Epidermal melanocyte (primary cell): ENCODE data around the gene RGL1.
A peak's percentile ranks its signal among the peaks of the same experiment; 100 is the strongest.

Source experiments
- DNase-seq: peaks from one replicate; pipeline ENCODE4 v3.0.0; 2011; ENCODE audit warnings: low spot score; ENCODE audit not compliant: insufficient read length

The RGL1 gene

DNA sequence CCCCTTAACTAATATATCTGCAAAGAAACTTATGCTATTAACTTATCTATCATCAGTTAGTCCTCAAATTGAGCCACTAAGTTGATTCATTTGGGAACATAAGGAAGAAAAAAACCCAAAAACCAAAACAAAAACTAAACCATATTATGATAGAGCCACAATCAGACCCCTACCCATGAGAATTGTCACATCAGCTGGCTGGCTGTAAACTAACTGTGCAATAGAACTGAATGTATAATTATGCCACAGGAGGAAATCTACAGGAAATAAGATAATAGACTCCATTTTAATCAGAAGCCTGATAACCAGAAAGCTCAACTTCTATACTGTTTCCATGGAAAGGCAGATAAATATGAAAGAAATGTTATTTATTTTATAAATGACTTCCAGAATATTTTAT lies 110.0 kb downstream of the RGL1 start:
- DNase-seq = no peak

DNA sequence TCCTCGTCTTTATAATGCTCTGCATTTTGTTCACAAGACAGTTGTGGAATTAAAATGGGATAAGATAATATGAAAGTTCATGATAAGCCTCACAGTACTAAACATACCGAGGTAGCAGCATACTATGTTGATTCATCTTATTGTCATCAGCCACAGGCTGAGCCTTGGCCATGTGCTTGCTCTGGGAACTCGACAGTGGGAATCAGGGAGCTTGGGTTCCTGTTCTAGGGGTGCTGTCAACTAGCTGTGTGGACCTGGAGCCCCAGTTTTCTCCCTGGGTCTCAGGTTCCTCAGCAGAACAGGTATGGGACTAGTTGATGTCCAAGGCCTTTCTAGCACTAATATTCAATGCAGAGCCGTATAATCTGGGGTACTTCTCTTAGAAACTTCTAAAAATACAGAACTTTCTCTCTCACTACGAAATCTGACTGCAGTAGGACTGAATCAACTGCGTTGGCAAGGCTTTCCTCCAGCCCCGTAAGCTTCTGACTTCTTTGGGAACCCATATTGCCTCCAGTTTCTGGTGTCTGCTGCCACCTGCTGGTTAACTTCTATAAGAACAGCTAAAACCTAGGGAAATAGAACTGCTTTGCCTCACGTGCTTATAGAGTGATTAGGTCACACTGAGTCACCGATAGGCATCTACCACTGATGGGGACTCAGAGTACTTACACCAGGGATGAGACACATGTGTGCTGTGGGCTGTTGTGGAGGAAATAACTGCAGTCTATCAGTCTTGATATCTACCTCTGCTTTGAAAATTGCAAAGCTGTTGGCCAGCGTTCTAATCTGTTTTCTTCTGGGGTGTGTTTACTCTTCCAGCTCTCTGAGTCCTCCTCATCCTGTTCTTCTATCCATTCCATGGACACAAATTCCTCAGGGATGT lies 110.9 kb downstream of the RGL1 start:
- peak; percentile 82 for DNase-seq

DNA sequence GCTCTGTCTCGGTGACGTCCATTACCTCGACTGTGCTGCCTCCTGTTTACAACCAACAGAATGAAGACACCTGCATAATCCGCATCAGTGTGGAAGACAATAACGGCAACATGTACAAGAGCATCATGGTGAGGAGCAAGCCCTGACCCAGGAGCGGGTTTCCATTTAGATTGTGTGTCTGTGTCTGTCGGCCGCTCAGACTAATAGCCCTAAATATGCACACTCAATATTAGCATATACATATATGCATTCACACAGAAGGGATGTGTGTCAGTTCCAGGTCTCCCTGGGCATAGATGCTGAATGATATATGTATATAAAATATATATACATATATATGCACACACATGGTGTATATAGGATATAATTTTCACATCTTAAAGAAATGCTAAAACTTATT lies 111.7 kb downstream of the RGL1 start:
- no peak for DNase-seq

DNA sequence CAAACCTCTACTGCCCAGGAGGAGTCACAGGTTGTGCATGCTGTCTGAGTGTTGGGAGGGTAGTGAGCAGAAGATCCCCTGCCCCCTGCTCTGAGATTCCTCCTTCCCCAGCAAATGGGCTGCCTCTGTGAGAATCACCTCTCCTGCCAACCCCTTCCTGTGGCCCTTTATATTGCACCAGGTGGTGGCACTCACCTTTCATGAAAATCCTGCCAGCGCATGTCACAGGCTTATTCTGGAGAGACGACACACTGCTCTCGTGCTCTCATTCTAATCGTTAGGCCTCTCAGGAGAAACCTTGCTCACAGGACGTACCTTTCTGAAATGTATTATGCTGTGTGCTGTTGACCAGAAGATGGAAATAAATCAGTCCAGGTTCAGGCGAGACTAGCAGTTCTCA lies 113.7 kb downstream of the RGL1 start:
- DNase-seq = no peak

DNA sequence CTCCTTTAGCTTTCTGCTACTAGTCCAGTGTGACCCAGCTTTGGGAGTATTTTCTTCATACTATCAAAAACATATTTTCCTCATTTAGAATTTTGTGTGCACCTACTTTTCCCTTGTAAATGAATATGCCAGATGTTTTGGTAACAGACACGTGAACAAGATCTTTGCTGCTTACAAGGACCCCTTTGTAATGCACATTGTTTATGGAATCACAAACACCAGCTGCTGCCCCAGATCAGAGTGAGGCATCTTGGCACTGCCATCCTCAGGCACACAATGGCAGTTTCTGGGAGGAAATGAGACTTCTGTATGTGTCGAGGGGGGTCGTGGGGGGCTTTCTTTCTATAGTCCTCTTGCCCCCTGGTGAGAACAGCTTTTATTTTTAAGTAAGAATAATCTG lies 115.7 kb downstream of the RGL1 start:
- no peak for DNase-seq

DNA sequence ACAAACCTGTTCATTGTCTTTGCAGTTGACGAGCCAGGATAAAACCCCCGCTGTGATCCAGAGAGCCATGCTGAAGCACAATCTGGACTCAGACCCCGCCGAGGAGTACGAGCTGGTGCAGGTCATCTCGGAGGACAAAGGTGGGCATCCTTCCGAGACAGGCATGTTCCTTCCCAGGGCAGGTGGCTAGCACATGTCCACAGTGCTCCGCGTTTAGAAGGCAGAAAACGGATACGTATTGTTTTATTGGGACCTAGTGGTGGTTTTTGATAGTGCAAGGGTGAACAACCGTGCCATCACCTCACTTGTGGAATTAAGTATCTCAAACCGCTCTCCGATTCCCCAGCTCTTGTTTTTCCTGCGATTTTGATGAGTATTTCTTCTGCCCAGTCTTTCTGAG lies 117.3 kb downstream of the RGL1 start:
- DNase-seq = no peak

DNA sequence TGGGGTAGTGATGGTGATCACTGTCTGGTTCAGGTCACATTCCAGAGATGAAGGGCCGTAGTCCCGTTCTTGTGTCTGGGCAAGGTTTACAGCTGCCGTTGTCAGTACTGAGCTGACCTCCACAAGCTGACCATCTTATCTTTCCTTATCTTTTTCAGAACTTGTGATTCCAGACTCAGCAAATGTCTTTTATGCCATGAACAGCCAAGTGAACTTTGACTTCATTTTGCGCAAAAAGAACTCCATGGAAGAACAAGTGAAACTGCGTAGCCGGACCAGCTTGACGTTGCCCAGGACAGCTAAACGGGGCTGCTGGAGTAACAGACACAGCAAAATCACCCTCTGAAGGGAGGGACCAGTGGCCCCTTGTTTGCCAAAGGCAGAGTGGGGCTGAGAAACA lies 121.0 kb downstream of the RGL1 start:
- DNase-seq = no peak

DNA sequence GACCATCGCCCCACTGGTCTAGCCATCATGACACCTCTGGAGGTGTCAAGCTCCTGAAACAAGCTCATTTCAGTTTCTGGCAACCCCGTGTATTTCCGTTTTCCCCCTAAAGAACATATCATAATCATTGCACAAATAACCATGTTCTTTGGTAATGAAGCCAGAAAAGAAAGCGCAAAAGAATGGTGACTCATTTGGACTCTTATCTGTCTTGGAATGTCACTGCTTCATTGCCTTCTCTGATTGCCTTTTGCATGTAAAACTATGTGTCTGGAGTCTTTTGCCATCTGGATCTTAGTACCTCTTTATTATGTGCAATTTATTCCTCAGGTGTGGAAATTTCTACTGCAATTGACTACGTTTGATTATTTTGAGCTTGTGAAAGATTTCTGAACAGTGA lies 122.1 kb downstream of the RGL1 start:
- DNase-seq = no peak

DNA sequence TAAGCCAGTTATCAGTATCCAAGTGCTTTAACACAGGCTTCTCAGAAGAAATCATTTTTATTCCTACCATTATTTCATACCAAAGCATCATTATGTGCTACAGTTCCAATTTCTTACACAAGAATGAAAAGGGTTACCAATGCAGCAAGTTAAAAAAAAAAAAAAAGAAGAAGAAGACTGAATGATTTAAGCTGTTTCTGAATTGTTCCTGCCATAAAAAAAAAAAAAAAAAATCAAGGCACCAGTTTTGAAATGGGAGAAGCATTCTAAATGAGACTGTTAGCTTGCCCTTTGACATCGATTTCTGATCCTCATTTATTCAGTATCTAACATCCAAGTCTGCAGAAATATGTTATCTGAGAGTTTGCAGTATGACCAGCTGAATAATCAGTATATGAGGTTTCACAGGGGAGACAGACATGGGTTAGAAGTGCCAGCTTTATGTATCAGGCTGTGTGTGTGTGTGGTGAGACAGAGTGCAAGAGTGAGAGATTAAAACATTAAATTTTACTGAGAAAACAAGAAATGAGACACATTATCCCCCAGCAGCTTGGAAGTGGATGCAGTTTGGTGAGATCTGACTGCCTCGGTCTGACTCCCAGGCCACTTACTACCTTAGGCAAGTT lies 126.8 kb downstream of the RGL1 start:
- DNase-seq = no peak

DNA sequence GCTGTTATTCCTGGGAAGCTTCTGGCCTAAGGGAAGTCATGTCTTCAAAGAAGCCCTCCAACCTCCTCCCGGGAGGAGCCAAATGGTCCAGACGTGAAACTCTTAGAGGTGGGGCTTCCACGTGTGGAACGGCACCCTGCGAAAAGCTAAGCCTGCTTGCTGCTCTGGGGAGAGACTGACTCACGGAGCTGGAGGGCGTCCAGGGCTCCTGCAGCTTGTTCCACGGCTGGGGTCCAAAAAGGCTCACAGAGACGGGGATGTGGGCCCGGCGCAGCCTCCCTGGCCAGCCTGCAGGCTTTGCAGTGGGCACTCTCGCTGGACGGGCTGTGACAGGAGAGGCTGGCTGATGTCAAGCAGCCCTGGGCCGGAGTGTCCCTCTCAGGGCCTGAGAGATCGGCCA lies 127.5 kb downstream of the RGL1 start:
- DNase-seq = no peak

DNA sequence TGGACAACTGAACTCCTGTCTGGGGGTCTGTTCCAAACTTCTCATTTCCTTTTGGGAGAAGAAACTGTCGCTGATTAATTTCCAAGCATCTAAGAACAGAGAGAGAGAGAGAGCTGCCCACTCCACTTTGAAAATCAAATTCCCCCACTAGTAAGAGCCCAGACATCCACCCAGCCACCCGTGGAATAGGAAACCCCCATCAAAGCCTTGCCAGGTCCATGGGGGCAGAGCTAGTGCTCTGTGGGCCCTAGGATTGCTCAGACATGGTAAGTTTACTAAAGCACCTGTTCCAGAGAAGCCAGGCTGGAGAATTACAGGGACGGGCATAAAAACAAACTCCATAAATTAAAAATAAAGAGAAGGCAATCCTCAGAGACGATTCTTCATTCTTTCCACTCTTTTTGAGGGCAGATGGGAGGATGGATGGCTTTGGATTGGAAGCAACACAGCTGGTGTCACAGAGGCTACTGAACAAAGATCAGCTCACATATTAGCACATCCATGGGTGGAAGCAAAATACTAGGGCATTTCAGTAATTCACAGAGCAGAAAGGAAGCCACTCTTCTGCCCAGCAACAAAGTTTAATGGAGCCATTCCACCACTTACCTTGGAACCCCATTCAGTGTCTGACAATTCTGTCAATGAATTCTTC lies 128.7 kb downstream of the RGL1 start:
- no peak for DNase-seq

DNA sequence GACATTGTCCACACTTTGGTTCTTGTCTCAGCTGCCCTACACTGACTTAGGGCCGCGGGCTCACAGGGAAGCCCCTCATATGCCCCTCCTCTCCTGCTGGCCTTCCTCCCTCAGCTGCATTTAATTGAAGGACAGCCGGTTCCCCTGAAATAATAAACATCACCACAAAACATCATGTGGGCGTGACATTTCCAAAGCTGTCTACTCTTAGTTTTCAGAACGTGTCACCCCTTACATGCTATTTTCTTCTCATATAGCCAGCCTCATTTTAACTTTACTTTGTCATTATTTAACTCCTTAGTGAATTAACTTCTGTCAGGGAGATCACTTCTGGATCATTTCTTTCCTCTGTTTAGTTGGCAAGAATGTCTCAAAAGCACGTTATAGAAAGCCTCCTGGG lies 129.4 kb downstream of the RGL1 start:
- DNase-seq = no peak

DNA sequence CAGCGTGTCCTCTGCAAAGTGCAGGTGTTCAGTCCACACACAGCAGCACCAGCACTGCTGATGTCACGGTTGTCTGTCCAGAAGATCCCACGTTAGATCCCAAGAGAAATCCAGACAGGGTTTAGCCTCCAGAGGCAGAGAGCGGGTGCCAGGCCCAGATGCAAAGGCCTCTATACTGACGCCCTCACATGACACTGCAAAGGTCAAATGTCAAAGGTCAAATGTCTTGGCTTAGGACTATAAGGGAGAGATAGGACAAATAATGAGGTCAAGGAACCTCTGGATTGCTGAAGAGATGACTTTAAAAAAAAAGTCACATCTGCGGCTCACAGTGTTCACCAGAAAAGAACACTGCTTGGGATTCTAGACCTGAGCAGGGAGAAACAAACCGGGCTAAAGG lies 131.1 kb downstream of the RGL1 start:
- DNase-seq = no peak

DNA sequence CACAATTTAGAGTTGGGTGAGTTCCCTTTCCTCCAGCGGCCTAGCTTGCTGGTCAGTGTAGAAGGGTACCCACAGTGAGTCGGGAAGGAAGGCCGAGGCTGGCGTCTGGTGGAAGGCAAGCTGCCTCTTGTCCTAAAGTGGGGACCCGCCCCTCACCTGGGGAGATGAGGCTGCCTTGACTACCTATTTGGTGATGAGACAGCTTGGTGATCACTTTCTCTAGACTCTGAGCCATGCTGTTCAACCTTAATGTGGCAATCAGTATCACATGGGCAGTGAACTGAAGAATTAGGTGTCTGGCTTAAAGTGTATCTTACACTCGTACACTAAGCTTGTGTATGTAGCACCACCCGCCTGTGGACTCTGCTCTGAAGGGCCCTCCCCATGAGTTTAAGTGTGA lies 131.9 kb downstream of the RGL1 start:
- no peak for DNase-seq

DNA sequence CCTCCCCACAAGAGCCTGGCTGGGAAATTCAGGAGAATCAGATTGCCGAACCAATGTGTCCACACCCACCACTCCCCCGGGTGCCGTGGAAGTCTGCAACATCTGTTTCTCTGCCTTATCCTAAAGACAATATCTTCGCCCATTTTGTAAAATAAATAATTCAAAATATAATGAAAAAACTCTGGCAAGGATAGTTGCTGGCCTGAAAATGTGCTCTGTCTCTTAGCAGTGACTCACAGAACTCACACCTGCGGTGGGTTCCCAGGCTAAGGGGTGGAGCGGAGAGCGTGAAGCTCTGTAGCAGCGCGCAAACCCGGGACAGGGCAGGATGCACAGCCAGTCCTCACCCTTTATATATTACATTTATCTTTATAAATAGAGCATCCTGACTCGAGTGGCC lies 132.7 kb downstream of the RGL1 start:
- DNase-seq = no peak

DNA sequence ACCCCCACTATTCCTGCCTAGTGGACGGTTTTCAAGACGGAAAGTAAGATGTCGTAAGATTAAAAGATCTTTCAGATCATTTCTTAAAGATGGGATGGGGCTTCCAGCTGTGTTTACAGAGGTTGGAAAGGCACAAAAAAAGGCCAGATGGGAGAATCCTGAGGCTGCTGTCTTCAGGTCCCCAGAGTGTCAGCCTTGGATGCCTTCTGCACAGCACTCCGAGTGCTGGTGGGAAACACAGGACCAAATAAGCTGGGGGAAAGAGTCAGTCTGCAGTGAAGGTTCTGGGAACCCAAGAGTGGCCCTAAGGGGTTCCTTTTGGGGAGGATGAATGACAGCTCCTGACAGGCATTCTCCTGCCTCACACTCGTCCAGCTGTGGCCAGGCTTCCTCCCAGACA lies 136.1 kb downstream of the RGL1 start:
- DNase-seq = no peak

DNA sequence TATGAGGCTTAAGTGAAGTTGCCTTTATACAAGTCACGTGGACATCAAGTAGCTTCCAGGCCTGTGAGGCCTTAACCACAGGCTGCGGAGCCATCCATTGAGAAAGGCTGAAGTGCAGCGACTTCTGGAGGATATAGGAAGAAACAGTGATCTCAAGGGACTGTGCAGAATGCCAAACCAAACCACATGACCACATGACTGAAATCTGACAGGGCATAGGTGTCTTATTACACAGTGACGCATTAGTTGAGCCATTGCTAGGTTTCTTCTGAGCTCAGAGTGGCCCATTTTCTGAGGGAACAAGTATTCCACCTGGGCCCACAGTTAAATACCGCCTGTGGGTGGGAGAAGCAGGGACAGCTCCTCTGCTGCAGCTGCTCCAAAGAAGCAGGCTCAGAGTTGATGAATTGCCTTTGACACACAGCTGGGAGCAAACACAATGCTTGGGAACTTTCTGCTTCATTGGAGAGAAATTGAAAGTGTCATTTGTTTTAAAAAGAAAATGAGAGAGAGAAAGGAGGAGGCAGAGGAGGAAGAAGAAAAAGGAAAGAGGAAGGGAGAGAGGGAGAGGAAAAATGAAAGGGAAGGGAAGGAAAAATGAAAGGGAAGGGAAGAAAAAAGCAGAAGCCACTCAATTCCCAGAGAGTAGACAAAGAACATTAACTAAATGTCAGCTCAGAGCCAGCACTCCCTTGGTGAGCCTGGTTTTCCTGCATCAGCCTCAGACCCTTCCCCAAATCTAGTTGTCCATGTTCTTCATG lies 138.2 kb downstream of the RGL1 start:
- DNase-seq = peak; percentile 52

DNA sequence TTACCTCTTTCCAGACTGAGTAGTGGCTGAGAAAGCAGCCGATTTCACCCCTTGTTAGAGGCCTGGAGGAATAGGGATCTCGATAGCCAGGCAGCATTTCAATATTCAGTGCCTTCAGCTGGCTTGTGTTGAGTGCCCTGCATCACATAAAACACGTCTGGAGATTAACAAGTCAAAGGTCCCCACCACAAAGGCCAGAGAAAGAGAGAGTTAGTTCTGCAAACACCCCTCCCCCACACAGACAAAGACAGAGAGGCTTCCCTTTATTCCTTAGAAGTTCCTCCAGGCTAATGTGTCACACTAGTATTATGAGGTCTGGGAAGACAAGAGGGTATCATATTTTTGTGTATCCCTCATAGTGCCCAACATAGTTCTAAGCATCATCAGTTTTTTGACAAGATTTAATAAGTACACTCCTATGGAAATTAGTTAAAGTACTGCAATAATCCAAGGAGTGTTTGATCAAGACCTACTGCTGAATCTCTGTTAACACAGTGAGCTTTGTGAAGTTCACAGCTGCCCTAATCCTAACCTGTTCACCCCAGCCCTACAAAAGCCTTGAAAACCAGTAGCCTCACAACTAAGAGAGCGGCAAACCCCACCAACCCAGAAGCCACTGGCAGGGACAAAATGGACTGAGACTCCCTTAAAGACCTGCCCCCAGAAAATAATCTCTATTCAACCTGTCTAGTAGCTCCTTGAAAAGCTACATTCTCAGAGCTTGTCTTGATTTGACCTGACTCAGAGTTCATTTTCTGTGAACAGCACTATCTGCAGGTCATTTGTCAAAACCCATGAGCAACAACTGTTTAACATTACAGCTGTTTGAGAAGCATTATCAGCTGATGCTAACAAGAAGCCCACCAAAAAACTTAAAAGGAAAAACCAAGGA lies 140.8 kb downstream of the RGL1 start:
- DNase-seq = no peak

DNA sequence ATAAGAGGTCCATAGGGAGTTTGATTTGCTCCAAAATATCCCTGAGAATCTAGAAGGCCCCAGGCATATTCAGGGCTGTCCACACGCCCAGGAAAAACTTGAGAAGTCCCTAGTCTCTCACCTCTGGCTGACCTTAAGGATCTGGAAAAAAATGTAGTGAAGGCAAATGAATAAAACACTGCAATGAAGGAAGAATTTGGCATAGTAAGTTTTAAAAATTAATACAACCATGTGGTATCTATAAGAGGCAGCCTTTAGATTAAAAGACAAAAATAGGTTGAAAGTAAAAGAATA lies 141.3 kb downstream of the RGL1 start:
- DNase-seq = no peak

DNA sequence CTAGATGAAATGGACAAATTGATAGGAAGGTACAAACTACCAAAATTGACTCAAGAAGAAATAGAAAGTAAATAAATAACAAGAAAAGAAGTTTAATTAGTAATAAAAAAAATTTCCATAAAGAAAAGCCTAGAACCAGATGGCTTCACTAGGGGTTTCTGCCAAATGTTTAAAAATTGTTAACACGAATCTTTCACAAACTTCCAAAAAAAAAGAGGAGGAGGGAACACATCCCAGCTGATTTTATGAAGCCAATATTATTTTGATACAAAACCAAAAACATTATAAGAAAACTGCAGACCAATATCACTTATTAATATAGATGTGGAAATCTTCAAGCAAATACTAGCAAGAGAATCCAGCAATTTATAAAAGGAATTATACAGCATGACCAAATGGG lies 143.1 kb downstream of the RGL1 start:
- no peak for DNase-seq

DNA sequence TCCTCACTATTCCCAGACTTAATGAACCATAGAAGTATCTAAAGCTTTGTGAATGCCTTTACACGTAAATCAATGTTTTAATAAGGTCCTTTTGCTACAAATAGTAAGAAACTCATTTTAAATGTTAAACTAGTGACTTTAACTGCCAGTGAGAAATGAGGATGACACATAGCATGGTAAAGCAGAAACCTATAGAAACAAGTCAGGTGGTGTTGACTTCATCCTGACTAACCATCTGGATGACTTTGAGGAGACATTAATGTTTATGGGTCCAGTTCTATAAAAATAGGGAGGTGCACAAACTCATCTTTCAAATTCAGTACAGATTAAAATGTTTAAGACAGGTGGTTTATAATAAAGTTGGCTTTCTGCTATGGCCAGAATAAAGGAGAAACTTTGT lies 147.2 kb downstream of the RGL1 start:
- no peak for DNase-seq
